Measurements from ENCODE around the gene INTS4. TPM values are rescaled to one million over a fixed set of nuclear protein-coding genes. Genes with fewer than 3 reads are reported as not detected.
"Not testable (repeated sequence)": the region's sequence is repeated elsewhere in the genome, so short reads cannot be mapped to it uniquely, and the experiment has no call there.

The INTS4 gene
- 10 to 100 TPM; 23.8 to 30.1 (median 28.3) TPM for total RNA-seq (2021; fragmentation: NEBNext Ultra II Directional; extraction: Animal tissue kit (Norgen Biotek cat#: 25700))
- long read RNA-seq, transcript INTS4-209 (23 exons, 3,156 nt), result major isoform, 21 of 29 reads
- long read RNA-seq, partial matches to known transcripts, result 3 of 29 reads
- long read RNA-seq, other reads (novel, unspliced or antisense), result 5 of 29 reads

- Mint-ChIP-seq H3K4me3 (peak within 1 kb of the TSS; percentile 99), H3K36me3 (ENCODE audit: low read depth) (no peaks in the 10 kb centered on the region), H3K9me3 (no peaks in the 10 kb centered on the region), H3K4me1 (ENCODE audit: low read depth) (peaks cover 18% of the 10 kb centered on the region), H3K27ac (peak within 1 kb of the TSS; percentile 88), H3K27me3 (ENCODE audit: insufficient read depth) (no peaks in the 10 kb centered on the region)
- no peak; the same call in 1 of the 2 replicates for TF ChIP-seq CTCF (IDR thresholded peaks at IDR 0.05)
- DNase-seq, result peak; percentile 100
Observed at GRCh38 chr11:77994434-77995362, at the start of gene INTS4. Gene INTS4 (minus strand): TSS chr11:77994668. CDS start chr11:77994643, 25 bp downstream.

GRCh38 chr11:78041843-78042440 is 47.5 kb upstream of the INTS4 start:
- no peak for DNase-seq
- H3K36me3 Mint-ChIP-seq (ENCODE audit: low read depth), result no peaks in the 10 kb centered on the region
- H3K4me3 Mint-ChIP-seq, result no peak overlapping the region
- TF ChIP-seq CTCF (IDR thresholded peaks at IDR 0.05), result no peak
- no peaks in the 10 kb centered on the region for H3K9me3 Mint-ChIP-seq
- peak overlapping the region; percentile 100; the same call in 1 of the 2 replicates for H3K27ac Mint-ChIP-seq
- H3K27me3 Mint-ChIP-seq (ENCODE audit: insufficient read depth), result peaks cover 2% of the 10 kb centered on the region
- H3K4me1 Mint-ChIP-seq (ENCODE audit: low read depth), result peaks cover 54% of the 10 kb centered on the region

GRCh38 chr11:78041380-78041719 is 46.9 kb upstream of the INTS4 start:
- H3K27me3 Mint-ChIP-seq (ENCODE audit: insufficient read depth); H3K36me3 Mint-ChIP-seq (ENCODE audit: low read depth); H3K4me3 Mint-ChIP-seq; DNase-seq; H3K9me3 Mint-ChIP-seq: not testable (repeated sequence)
- H3K4me1 Mint-ChIP-seq (ENCODE audit: low read depth), result peaks cover 54% of the 10 kb centered on the region
- H3K27ac Mint-ChIP-seq, result peak overlapping the region; percentile 100

GRCh38 chr11:78040691-78041379 is 46.4 kb upstream of the INTS4 start:
- Mint-ChIP-seq H3K4me1 (ENCODE audit: low read depth) (peaks cover 48% of the 10 kb centered on the region), H3K27me3 (ENCODE audit: insufficient read depth) (peaks cover 2% of the 10 kb centered on the region), H3K9me3 (no peaks in the 10 kb centered on the region), H3K36me3 (ENCODE audit: low read depth) (no peaks in the 10 kb centered on the region), H3K27ac (peak overlapping the region; percentile 100), H3K4me3 (peak overlapping the region; percentile 87; the same call in 1 of the 2 replicates)
- peak; percentile 13; the same call in 1 of the 2 replicates for TF ChIP-seq CTCF (IDR thresholded peaks at IDR 0.05)
- no peak for DNase-seq

- no peak for TF ChIP-seq CTCF (IDR thresholded peaks at IDR 0.05)
- Mint-ChIP-seq H3K4me1 (ENCODE audit: low read depth) (peaks cover 41% of the 10 kb centered on the region), H3K9me3 (no peaks in the 10 kb centered on the region), H3K4me3 (peak overlapping the region; percentile 87), H3K27ac (peak overlapping the region; percentile 100), H3K27me3 (ENCODE audit: insufficient read depth) (peaks cover 2% of the 10 kb centered on the region), H3K36me3 (ENCODE audit: low read depth) (no peaks in the 10 kb centered on the region)
- DNase-seq, result peak; percentile 80
Observed at GRCh38 chr11:78039919-78040671, 45.6 kb upstream of the INTS4 start.

All from HFFc6 (cell line).